ENCODE results near the gene FOXE1. TPM values are rescaled to one million over a fixed set of nuclear protein-coding genes. Genes with fewer than 3 reads are reported as not detected.

FOXE1 gene
- under 1 TPM in 3 of 12 donors, not detected in 9; 0.08 to 0.12 (median 0.10) TPM for polyA plus RNA-seq (ENCODE audit: insufficient read length in 12 of 12)
- long read RNA-seq, donor 1, result 0 reads
- long read RNA-seq, donor 2, result 0 reads
- long read RNA-seq, donor 3, result 0 reads
- long read RNA-seq, donor 4, result 0 reads
- long read RNA-seq, donor 5, result 0 reads
- long read RNA-seq, donor 6, result 0 reads
- long read RNA-seq, donor 7, result 0 reads
- long read RNA-seq, donor 8, result 0 reads
- long read RNA-seq, donor 9, result 0 reads
- long read RNA-seq, donor 10, result 0 reads
- long read RNA-seq, donor 11, result 0 reads

GRCh38 chr9:97853056-97853843 lies at the start of gene FOXE1:
Gene FOXE1 (plus strand): TSS chr9:97853226. CDS start chr9:97853915, 689 bp downstream.
- no peak for DNase-seq

GRCh38 chr9:97804059-97804365 lies 49.0 kb upstream of the FOXE1 start:
- no peak for DNase-seq

GRCh38 chr9:97806721-97807120 lies 46.3 kb upstream of the FOXE1 start:
- no peak for DNase-seq

- DNase-seq, result no peak
Observed at GRCh38 chr9:97807681-97808080, 45.3 kb upstream of the FOXE1 start.

- DNase-seq, result no peak
Observed at GRCh38 chr9:97808415-97808814, 44.6 kb upstream of the FOXE1 start.

- no peak for DNase-seq
Observed at GRCh38 chr9:97808972-97809371, 44.1 kb upstream of the FOXE1 start.

GRCh38 chr9:97809666-97810344 lies 43.2 kb upstream of the FOXE1 start:
- no peak for DNase-seq

- no peak for DNase-seq
Observed at GRCh38 chr9:97811533-97812246, 41.3 kb upstream of the FOXE1 start.

GRCh38 chr9:97812247-97812543 lies 40.8 kb upstream of the FOXE1 start:
- no peak for DNase-seq

GRCh38 chr9:97813072-97813471 lies 40.0 kb upstream of the FOXE1 start:
- DNase-seq, result no peak

- no peak for DNase-seq
Observed at GRCh38 chr9:97819735-97820134, 33.3 kb upstream of the FOXE1 start.

- DNase-seq, result no peak
Observed at GRCh38 chr9:97820373-97820772, 32.7 kb upstream of the FOXE1 start.

- no peak for DNase-seq
Observed at GRCh38 chr9:97830884-97831829, 21.9 kb upstream of the FOXE1 start.

GRCh38 chr9:97831843-97832636 lies 21.0 kb upstream of the FOXE1 start:
- DNase-seq, result no peak

- DNase-seq, result no peak
Observed at GRCh38 chr9:97840521-97840920, 12.5 kb upstream of the FOXE1 start.

GRCh38 chr9:97842960-97843359 lies 10.1 kb upstream of the FOXE1 start:
- no peak for DNase-seq

GRCh38 chr9:97845130-97845529 lies 7.9 kb upstream of the FOXE1 start:
- no peak for DNase-seq

- DNase-seq, result no peak
Observed at GRCh38 chr9:97845763-97846162, 7.3 kb upstream of the FOXE1 start.

- DNase-seq, result no peak
Observed at GRCh38 chr9:97846347-97846746, 6.7 kb upstream of the FOXE1 start.

GRCh38 chr9:97847474-97848214 lies 5.4 kb upstream of the FOXE1 start:
- DNase-seq, result no peak
